Skeletal muscle satellite cell (primary cell): ENCODE results near the gene OBP2A.

Experiments used
- H3K27me3 ChIP-seq: 2 replicates; pipeline ENCODE4 v1.7.0; 2013; ENCODE audit warnings: low read length; ENCODE audit not compliant: control insufficient read depth, insufficient read depth
- H3K36me3 ChIP-seq: 2 replicates; pipeline ENCODE4 v1.7.0; 2013; ENCODE audit warnings: mild to moderate bottlenecking, control low read depth, low read length; ENCODE audit not compliant: insufficient read depth
- H3K4me1 ChIP-seq: 2 replicates; pipeline ENCODE4 v1.7.0; 2013; ENCODE audit warnings: low read length; ENCODE audit not compliant: control insufficient read depth, insufficient read depth
- H3K4me2 ChIP-seq: 2 replicates; pipeline ENCODE4 v1.7.0; 2013; ENCODE audit warnings: mild to moderate bottlenecking, low read length
- H3K4me3 ChIP-seq: 2 replicates; pipeline ENCODE4 v1.7.0; 2013; ENCODE audit warnings: low read length
- H3K9ac ChIP-seq: 2 replicates; pipeline ENCODE4 v1.7.0; 2013; ENCODE audit warnings: mild to moderate bottlenecking, low read depth, low read length, moderate library complexity
- H3K9me3 ChIP-seq: replicated peaks from 2 replicates; pipeline ENCODE4 v1.7.0; 2013; ENCODE audit warnings: mild to moderate bottlenecking, control low read depth, low read length

Gene OBP2A

DNA sequence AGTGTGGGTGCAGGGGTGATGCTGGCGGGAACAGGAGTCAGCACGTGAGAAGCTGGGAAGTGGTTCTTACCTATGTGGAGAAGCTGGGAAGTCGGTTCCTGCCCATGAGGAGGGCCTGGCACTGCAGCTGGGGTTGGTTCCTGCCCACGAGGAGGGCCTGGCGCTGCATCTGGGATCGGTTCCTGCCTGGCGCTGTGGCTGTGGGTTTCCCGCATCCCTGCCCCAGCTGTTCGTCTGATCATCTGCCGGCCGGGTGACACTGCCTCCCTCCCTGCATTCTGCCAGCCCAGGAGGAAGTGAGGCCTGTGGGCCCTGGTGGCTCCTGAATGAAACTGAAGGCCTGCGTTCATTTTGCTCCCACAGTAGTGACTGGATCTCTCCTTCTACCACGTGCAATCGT is 5.1 kb downstream of the OBP2A start:
- Histone ChIP-seq H3K36me3 (no peaks in the 10 kb centered on the region), H3K4me1 (no peaks in the 10 kb centered on the region), H3K4me3 (no peak overlapping the region), H3K9ac (no peak overlapping the region), H3K4me2 (no peak overlapping the region), H3K9me3 (no peaks in the 10 kb centered on the region), H3K27me3 (no peaks in the 10 kb centered on the region)

DNA sequence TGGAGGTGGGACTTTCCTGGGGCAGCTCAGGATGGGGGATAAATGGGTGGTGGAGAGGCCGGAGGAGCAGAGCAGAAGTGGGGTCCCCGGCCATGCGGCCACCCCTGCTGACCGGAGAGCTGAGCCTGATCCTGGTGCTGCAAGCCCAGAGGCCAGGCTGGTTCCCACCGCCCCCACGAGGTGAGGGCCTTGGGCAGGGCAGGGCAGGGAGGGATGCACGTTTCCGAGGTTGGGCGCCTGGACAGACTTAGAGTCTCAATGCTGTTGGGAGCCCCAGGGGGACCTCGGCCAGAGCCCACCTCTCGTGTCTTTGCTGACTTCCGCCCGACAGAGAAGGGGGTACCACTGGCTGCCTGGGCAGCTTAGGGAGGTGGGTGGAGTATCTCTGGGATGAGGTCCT is 5.5 kb downstream of the OBP2A start:
- no peak overlapping the region for H3K4me2 ChIP-seq
- no peaks in the 10 kb centered on the region for H3K9me3 ChIP-seq
- H3K9ac ChIP-seq = no peak overlapping the region
- no peaks in the 10 kb centered on the region for H3K4me1 ChIP-seq
- H3K4me3 ChIP-seq = no peak overlapping the region
- H3K36me3 ChIP-seq = no peaks in the 10 kb centered on the region
- H3K27me3 ChIP-seq = no peaks in the 10 kb centered on the region

DNA sequence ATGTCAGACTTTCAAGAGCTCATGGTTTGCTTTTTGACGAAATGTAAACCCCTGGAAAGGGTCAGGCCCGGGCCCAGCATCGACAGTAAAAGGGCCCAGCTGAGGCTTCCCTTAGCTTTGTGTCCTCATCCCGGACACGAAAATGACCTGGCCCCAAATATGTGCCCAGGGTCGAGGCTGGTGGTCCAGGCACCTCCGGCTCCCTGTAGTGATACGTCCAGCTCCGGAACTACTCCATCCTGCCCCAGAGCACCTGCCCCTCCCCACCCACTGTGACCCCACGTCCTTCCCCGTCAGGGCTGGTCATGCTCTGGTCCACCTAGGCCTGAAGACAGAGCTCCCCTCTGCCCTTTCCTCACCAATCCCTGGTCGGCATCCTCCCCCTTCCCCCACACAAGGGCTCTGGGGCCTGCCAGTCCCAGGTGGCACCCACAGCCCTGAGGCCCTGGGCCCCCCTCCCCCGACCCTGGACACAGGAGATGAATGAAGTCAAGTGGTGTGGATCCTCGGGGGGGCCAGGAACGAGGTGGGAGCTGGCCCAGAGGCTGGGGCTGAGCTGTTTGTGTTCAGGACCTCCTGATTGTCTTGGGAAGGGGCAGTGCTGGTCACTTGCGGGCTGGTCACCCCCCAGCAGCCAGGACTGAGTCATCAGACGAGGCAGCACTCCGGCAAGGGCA is 6.2 kb downstream of the OBP2A start:
- Histone ChIP-seq H3K4me1 (no peaks in the 10 kb centered on the region), H3K27me3 (no peaks in the 10 kb centered on the region)

DNA sequence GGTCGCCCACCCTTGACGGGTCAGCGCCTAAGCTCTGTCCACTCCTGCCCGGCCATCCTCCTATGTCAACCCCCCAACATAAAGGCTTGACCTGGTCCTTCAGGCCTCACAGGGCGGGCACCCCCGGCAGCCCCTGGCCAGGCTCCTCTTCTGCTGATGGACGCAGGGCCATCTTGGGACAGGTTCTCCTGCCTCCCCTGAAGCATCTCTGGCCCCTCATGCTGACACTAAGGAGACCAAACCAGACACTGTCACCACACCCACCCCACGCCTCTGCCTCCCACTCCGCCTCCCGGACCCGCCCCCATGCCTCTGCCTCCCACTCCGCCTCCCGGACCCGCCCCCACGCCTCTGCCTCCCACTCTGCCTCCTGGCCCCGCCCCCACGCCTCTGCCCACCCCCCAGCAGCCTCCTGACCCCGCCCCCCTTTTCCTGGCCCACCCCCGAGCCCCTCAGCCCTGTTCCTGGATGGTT is 6.8 kb downstream of the OBP2A start:
- Histone ChIP-seq H3K4me1 (no peaks in the 10 kb centered on the region), H3K4me2 (no peak overlapping the region), H3K9ac (no peak overlapping the region), H3K4me3 (no peak overlapping the region), H3K36me3 (no peaks in the 10 kb centered on the region), H3K27me3 (no peaks in the 10 kb centered on the region), H3K9me3 (no peaks in the 10 kb centered on the region)

More for the DNA sequence above, 6.2 kb downstream of the OBP2A start:
- Histone ChIP-seq H3K9ac (no peak overlapping the region), H3K4me3 (no peak overlapping the region), H3K36me3 (no peaks in the 10 kb centered on the region), H3K9me3 (no peaks in the 10 kb centered on the region), H3K4me2 (no peak overlapping the region)

DNA sequence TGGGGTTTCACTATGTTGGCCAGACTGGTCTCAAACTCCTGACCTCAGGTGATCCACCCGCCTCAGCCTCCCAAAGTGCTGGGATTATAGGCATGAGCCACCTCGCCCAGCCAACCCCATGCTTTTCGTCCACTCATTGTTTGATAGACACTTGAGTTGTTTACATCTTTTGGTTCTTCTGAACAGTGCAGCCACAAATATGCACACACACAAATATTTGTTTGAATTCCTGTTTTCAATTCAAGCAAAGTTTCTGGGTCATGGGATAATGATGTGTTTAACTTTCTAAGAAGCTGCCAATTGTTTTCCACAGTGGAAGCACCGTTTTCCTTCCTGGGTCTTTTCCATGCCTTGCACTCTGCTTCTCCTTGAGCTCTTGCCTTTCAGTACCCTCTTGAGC is 8.8 kb downstream of the OBP2A start:
- no peak overlapping the region for H3K4me2 ChIP-seq
- no peaks in the 10 kb centered on the region for H3K9me3 ChIP-seq
- H3K4me1 ChIP-seq = no peaks in the 10 kb centered on the region
- H3K9ac ChIP-seq = no peak overlapping the region
- H3K36me3 ChIP-seq = no peaks in the 10 kb centered on the region
- no peaks in the 10 kb centered on the region for H3K27me3 ChIP-seq
- no peak overlapping the region for H3K4me3 ChIP-seq

DNA sequence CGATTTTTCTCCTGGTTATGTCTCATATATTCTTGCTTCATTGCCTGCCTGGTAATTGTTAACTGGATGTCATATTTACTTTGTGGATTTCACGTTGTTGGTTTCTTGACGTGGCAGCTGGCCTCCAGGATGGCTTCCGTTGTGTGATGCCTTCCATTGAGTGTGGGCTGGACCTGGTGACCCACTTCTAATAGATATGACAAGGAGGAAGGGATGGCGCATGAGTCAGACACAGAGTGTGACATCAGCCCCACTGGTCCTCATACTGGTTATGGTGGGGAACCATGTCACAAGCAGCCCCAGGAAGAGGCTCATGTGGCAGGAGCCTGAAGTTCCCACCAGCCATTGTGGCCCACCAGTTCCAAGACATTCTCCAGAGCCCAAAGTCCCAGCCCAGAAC is 9.3 kb downstream of the OBP2A start:
- H3K4me3 ChIP-seq = no peak overlapping the region
- no peaks in the 10 kb centered on the region for H3K27me3 ChIP-seq
- H3K36me3 ChIP-seq = no peaks in the 10 kb centered on the region
- no peak overlapping the region for H3K9ac ChIP-seq
- no peaks in the 10 kb centered on the region for H3K9me3 ChIP-seq
- H3K4me2 ChIP-seq = no peak overlapping the region
- no peaks in the 10 kb centered on the region for H3K4me1 ChIP-seq

DNA sequence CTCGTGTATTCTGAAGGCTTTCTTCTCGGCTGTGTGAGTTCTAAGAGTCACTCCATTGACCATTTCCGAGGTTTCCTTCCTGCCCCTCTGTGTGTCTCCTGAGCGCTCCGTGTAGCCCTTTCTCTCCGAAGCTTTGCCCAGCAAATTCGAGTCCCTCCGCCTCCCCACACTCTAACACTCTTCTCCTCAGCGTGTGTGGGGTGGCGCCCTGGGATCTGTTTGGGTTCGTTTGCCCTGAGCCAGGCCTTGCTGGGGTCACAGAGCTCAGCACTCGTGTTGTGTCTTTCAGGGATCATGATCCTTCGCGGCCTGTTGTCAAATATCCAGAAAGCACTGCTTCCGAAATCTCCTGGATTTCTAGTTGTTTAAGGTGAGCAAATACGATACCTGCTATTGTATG is 10.0 kb downstream of the OBP2A start:
- Histone ChIP-seq H3K4me1 (no peaks in the 10 kb centered on the region), H3K9me3 (no peaks in the 10 kb centered on the region), H3K4me2 (no peak overlapping the region), H3K27me3 (no peaks in the 10 kb centered on the region), H3K36me3 (no peaks in the 10 kb centered on the region), H3K9ac (no peak overlapping the region), H3K4me3 (no peak overlapping the region)

DNA sequence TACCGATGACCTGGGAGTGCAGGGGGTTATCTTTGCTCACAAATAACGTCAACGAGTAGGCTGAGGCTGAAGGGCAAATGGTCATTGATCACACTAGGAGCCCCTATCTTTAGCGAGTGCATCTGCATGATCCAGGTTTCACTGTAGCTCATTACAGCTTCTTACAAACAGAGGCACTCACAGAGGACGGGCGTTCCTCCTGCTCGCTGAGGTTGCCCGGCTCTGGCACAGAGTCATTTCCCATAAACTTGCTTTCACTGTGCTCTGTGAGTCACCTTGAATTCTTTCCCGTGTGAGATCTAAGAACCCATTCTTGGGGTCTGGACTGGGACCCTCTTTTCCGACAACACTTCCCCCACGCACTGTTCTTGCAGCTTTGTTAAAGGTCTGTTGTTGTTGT is 13.7 kb downstream of the OBP2A start:
- Histone ChIP-seq H3K36me3 (no peaks in the 10 kb centered on the region), H3K9ac (no peak overlapping the region), H3K4me1 (no peaks in the 10 kb centered on the region), H3K4me2 (no peak overlapping the region), H3K27me3 (no peaks in the 10 kb centered on the region), H3K9me3 (no peaks in the 10 kb centered on the region), H3K4me3 (no peak overlapping the region)

DNA sequence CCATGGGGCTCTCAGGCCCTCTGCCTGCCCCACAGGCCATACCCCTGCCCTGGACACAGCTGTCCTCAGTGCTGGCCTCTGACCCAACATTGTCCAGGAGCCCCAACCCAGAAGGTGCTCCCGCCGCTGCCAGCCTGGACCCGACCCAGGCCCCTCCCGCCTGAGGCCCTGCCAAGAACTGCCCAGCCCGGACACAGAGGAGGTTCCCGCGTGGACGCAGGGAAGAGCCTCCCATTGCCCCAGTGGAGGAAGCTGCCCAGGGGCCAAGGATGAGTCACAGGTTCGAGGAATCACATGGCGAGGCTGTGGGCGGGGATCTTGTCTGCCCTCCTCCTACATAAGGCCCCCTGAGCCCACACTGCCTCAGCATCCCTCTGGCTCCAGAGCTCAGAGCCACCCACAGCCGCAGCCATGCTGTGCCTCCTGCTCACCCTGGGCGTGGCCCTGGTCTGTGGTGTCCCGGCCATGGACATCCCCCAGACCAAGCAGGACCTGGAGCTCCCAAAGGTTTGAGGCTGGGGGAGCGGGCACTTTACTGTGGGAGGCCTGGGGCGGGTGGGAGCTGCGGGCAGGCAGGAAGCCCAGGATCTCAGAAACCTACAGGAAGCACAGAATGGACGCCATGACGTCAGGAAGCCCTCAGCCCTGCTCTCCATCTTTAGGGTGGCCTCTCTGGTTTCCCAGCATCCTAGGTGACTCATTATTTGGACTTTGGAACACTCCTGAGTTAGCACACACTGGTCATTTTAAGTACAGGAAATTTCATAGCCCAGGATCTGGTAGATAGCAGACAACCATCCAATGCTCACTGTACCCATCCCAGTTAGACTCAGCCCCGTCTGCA is 15.7 kb downstream of the OBP2A start, which contains the start of gene PAEP:
Gene PAEP, plus strand, starts transcription at position 366 of the 844 bp plus-strand sequence.
- no peaks in the 10 kb centered on the region for H3K9me3 ChIP-seq
- no peak within 1 kb of the TSS for H3K9ac ChIP-seq
- no peaks in the 10 kb centered on the region for H3K36me3 ChIP-seq
- no peaks in the 10 kb centered on the region for H3K4me1 ChIP-seq
- H3K4me2 ChIP-seq = no peak within 1 kb of the TSS
- H3K4me3 ChIP-seq = no peak within 1 kb of the TSS
- no peaks in the 10 kb centered on the region for H3K27me3 ChIP-seq

DNA sequence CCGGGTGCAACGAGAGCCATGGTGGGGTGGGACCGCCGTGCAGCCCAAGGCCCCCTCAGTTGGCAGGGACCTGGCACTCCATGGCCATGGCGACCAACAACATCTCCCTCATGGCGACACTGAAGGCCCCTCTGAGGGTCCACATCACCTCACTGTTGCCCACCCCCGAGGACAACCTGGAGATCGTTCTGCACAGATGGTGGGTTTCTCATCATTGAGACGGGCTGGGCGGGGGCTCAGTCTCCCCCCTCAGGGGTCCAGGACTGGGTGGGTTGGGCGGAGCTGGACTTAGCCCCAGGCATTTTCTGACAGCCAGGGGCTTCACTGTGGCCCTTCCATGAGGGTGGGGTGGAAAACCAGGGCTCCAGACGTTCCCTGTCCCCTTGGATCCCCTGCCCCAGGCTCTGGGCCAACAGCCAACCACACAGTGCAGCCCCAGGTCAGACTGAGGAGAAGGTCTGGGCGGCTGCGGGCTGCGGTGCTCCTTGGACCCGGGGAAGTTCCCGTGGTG is 16.4 kb downstream of the OBP2A start:
- Histone ChIP-seq H3K9ac (no peak overlapping the region), H3K36me3 (no peaks in the 10 kb centered on the region), H3K9me3 (no peaks in the 10 kb centered on the region), H3K4me1 (no peaks in the 10 kb centered on the region), H3K4me2 (no peak overlapping the region), H3K27me3 (no peaks in the 10 kb centered on the region), H3K4me3 (no peak overlapping the region)

DNA sequence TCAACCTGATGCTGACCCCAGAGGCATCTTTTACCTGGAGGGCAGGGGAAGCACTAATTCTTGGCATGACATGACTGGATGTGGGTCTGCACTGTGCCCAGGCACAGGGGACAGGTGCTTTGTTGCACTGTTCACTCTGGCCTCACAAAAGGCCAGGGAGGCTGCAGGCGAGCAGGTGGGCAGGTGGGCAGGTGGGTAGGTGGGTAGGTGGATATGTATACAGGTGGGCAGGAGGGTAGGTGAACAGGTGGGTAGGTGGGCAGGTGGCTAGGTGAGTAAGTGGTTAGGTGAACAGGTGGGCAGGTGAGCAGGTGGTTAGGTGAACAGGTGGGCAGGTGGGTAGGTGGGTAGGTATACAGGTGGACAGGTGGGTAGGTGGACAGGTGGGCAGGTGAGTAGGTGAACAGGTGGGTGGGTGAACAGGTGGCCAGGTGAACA is 17.1 kb downstream of the OBP2A start:
- Histone ChIP-seq H3K9me3 (no peaks in the 10 kb centered on the region), H3K9ac (no peak overlapping the region), H3K27me3 (no peaks in the 10 kb centered on the region), H3K36me3 (no peaks in the 10 kb centered on the region), H3K4me2 (no peak overlapping the region), H3K4me3 (no peak overlapping the region), H3K4me1 (no peaks in the 10 kb centered on the region)
